ENCODE measurements around the gene PRCC.

PRCC gene

DNA sequence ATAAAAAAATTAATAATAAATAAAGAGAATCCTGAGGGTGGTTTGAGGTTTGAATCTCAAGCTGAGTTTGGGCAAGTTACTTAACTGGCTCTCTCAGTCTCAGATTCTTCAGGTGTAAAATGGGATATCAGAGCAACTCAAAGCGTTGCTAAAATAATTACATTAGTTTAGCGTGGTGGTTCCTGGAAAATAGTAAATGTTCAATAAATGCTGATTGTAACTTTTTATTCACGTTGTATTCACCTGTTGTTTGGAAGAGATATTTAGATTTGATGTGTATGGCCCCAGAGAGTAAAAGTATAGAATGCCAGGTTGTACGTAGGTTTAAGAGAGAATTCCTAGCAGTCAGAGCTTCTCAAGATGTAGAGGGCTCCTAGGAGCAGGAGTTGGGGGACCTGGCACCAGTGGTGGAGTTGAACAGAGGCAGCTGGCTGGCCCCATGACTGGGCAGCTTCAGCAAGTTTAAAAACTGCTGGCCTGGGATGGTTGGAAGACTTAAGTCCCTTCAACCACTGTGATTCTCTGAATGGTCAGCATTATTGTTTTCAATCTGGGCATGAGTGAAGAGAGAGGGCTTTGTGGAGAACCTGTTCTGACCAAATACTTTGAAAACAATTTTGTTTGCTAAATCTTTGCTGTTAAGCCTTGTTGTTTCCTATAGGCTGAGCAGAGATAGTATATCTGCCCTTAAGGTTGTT, 22.4 kb downstream of the PRCC start:
- TF ChIP-seq, protein P1, sequence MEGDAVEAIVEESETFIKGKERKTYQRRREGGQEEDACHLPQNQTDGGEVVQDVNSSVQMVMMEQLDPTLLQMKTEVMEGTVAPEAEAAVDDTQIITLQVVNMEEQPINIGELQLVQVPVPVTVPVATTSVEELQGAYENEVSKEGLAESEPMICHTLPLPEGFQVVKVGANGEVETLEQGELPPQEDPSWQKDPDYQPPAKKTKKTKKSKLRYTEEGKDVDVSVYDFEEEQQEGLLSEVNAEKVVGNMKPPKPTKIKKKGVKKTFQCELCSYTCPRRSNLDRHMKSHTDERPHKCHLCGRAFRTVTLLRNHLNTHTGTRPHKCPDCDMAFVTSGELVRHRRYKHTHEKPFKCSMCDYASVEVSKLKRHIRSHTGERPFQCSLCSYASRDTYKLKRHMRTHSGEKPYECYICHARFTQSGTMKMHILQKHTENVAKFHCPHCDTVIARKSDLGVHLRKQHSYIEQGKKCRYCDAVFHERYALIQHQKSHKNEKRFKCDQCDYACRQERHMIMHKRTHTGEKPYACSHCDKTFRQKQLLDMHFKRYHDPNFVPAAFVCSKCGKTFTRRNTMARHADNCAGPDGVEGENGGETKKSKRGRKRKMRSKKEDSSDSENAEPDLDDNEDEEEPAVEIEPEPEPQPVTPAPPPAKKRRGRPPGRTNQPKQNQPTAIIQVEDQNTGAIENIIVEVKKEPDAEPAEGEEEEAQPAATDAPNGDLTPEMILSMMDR (IDR thresholded peaks at IDR 0.05; ENCODE audit: insufficient read depth, missing control alignments), result no peak
- FAIRE-seq (no peak), DNase-seq (ENCODE audit: insufficient read length, low spot score) (no peak)

DNA sequence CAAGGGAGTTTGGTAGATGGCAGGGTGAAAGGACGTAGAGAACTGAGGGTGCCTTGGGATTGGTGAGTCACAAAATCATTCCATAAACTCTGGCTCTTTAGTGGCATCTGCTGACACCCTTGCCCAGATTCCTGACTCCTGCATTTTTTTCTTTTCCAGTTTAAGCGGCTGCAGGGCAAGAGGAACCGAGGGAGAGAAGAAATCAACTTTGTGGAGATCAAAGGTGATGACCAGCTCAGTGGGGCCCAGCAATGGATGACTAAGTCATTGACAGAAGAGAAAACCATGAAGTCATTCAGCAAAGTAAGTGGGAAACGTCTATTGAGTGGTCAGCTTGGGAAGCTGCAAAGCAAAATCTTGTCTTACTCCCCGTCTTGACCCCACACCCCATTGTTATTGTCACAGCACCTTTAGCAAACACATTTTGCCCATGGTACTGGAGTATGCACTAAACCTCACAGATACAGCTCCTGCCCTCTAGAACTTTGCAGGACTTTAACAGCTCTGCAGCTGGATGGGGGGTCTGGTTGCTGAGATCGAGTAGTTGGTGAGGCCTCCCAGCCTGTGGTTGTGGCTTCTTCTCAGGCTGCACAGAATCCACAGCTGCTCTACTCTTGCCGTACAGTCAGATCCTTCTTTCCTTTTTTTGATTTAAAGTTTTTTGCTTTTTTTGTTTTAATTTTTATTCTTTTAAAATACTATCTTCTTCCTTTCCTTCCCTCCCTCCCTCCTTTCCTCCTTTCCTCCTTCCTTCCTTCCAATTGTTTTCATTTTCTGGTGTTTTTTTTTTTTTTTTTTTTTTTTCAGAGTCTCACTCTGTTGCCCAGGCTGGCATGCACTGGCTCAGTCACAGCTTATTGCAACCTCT, 27.4 kb downstream of the PRCC start:
- TF ChIP-seq, protein P1 (IDR thresholded peaks at IDR 0.05; ENCODE audit: insufficient read depth, missing control alignments), result no peak
- DNase-seq (ENCODE audit: insufficient read length, low spot score) (no peak), FAIRE-seq (no peak)

DNA sequence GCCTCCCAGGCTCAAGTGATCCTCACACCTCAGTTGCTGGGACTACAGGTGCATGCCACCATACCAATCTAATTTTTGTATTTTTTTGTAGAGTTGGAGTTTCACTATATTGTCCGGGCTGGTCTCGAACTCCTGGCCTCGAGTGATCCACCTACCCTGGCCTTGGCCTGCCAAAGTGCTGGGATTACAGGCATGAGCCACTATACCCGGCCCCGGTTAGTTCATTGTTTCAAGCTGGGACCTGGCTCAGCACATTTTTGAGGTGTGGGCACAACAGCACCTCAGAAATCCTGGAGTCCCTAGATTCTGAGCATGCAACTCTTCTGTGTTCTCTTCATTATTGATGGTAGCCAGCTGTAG, 28.0 kb downstream of the PRCC start:
- TF ChIP-seq, protein P1 (IDR thresholded peaks at IDR 0.05; ENCODE audit: insufficient read depth, missing control alignments), result no peak
- DNase-seq (ENCODE audit: insufficient read length, low spot score) (no peak), FAIRE-seq (no peak)

DNA sequence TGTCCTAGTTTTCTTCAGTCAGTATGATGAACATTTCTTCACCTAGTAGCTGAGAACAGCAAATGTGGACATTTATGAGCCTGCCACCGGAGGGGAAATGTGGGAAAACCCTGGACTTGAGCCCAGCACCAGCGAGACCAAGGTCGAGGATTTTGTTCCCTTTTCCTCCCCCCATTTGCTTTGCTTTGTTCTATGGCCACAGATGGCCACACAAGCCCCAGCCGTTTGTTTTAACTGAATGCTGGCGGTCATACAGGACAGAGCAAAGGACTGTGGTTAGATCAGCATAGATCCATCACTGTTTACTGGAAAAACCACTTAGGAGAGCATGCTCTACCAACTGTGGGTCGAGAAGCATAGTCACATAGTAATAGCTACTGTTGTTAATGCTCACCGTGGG, 28.5 kb downstream of the PRCC start:
- TF ChIP-seq, protein P1 (IDR thresholded peaks at IDR 0.05; ENCODE audit: insufficient read depth, missing control alignments), result no peak
- DNase-seq (ENCODE audit: insufficient read length, low spot score) (no peak), FAIRE-seq (no peak)

DNA sequence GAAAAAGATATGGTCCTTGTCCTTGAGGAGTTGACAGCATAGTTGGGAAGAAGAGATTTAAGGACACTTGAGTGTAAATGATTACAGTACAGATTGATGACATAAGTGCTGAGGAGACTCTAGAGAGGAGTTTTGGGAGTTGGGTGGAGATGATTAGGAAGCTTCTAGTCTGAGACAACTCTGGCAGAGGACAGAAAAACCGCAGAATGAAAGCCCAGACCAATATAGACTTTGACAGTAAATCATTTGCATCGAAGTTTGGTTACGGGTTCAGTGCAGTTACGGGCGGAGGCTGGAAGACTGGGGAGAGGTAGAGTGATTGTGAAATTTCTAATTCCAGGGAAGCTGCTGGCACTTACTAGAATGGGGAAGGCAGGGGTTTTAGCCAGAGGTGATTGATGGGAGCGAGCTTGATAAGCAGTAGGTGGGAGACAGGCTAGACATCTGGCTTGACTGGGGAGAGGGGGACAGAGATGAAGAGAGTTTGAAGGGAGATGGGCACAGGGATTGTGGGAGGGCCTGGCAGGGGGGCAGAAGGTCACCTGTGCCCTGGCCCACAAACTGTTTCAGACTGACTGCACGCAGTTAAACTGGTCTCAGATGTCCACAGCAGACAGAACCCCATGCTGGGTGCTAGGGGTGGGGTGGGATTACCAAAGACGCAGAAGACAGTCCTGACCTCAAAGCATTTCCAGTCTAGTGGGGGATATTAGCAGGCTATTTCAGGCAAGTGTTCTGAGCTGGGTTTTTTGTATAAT, 29.2 kb downstream of the PRCC start:
- TF ChIP-seq, protein P1 (IDR thresholded peaks at IDR 0.05; ENCODE audit: insufficient read depth, missing control alignments), result no peak
- no peak for DNase-seq (ENCODE audit: insufficient read length, low spot score)
- FAIRE-seq, result no peak

DNA sequence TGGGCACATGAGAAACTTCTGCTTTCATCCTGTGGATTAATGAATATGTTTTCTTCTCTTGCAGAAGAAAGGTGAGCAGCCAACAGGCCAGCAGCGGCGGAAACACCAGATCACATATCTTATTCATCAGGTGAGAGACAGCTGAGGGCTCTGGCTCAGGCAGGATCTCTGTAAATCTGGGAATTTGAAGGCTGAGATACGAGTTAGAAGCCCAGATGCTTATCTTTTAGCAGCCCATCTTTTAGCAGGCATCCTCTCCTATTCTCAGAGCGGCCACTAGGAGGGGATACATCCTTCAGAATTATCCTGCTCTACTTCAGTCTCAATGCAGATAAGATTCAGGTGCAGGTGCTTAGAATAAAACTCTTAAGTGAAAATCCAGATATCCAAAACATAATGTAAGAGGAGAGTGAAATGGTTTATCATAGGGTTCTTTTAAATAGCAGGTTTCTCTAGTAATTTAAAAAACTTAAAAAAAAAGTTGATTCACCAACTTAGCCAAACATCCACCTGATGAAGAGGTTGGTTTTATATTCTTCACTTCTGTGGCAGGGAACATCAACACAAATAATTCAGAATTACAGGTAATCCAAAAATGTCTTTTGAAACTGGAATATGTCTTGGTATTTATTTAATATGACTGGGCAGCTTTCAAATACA, 30.0 kb downstream of the PRCC start:
- TF ChIP-seq, protein P1 (IDR thresholded peaks at IDR 0.05; ENCODE audit: insufficient read depth, missing control alignments), result peak; percentile 96
- no peak for DNase-seq (ENCODE audit: insufficient read length, low spot score)
- peak; percentile 63 for FAIRE-seq

Data from D721Med (cell line).